Stomach smooth muscle (tissue), 2 donors: ENCODE measurements around the gene CWC22.

ENCODE experiments used
- H3K27ac ChIP-seq: one replicate; pipeline ENCODE4 v1.7.0; 2013; ENCODE audit warnings: mild to moderate bottlenecking, low read length, inconsistent platforms
- H3K27me3 ChIP-seq, 2 donors: one replicate each; pipeline ENCODE4 v1.7.0; 2013; ENCODE audit warnings: low read length in 2 of 2; ENCODE audit not compliant: insufficient read depth in 2 of 2, control insufficient read depth in 1 of 2
- H3K36me3 ChIP-seq, 2 donors: one replicate each; pipeline ENCODE4 v1.7.0; 2013; ENCODE audit warnings: low read length in 2 of 2; ENCODE audit not compliant: control insufficient read depth in 2 of 2, insufficient read depth in 2 of 2
- H3K4me1 ChIP-seq: one replicate; pipeline ENCODE4 v1.7.0; 2013; ENCODE audit warnings: low read length; ENCODE audit not compliant: control insufficient read depth, insufficient read depth
- H3K4me3 ChIP-seq, 2 donors: one replicate each; pipeline ENCODE4 v1.7.0; 2013; ENCODE audit warnings: low read length in 2 of 2
- H3K9ac ChIP-seq, 2 donors: one replicate each; pipeline ENCODE4 v1.7.0; 2013; ENCODE audit warnings: low read length in 2 of 2, mild to moderate bottlenecking in 1 of 2
- H3K9me3 ChIP-seq, 2 donors: one replicate each; pipeline ENCODE4 v1.7.0; 2013; ENCODE audit warnings: low read length in 2 of 2; ENCODE audit not compliant: control insufficient read depth in 2 of 2
- donor health status: healthy.
- donor health status: Pancreatic carcinoma.

CWC22 gene

DNA sequence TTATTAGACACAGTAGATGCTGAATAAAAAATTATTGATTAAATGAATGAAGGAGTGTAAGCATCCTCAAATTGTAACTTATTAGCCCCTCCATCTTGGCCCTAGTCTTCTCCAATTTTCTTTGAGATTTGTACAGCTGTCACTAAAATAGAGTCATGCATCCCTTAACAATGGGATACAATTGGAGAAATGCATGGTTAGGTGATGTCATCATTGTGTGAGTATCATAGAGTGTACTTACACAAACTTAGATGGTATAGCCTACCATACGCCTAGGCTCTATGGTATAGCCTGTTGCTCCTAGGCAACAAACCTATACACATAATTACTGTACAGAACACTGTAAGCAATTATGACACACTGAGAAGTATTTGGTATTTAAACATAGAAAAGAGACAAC is 107.4 kb downstream of the CWC22 start:
- no peaks in the 10 kb centered on the region for H3K9me3 ChIP-seq
- H3K27me3 ChIP-seq, result no peaks in the 10 kb centered on the region
- H3K4me1 ChIP-seq, result no peaks in the 10 kb centered on the region
- no peaks in the 10 kb centered on the region for H3K36me3 ChIP-seq
- H3K27ac ChIP-seq, result no peak overlapping the region
- no peak overlapping the region for H3K9ac ChIP-seq
- H3K4me3 ChIP-seq, result no peak overlapping the region

DNA sequence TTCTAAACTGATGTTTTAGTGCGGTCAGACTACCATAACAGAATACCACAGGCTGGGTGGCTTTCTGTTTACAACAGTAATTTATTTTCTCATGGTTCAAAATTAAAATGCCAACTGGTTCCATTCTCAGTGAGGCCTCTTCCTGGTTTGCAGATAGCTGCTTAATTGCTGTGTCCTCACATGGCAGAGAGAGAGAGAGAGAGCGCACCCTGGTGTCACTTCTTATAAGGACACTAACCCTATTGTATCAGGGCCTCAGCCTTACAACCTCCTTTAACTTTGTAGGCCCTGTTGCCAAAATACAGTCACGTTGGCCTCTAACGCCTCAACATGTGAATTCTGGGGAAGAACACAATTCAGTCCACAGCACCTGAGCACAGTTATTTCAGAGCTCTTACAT is 108.2 kb downstream of the CWC22 start:
- no peak overlapping the region for H3K9ac ChIP-seq
- no peak overlapping the region for H3K4me3 ChIP-seq
- H3K36me3 ChIP-seq, result no peaks in the 10 kb centered on the region
- no peaks in the 10 kb centered on the region for H3K9me3 ChIP-seq
- H3K27me3 ChIP-seq, result no peaks in the 10 kb centered on the region
- H3K4me1 ChIP-seq, result no peaks in the 10 kb centered on the region
- no peak overlapping the region for H3K27ac ChIP-seq
